NCI-H1436 (cell line): ENCODE measurements around the gene HTR6.

Experiments used
- DNase-seq: peaks from one replicate; lab custom pipeline; 2025; lab: John Stamatoyannopoulos, UW

Gene HTR6

GRCh38 chr1:19720973-19721372, 56.3 kb downstream of the HTR6 start:
- DNase-seq = no peak

GRCh38 chr1:19723874-19724273, 59.2 kb downstream of the HTR6 start:
- no peak for DNase-seq

- DNase-seq = no peak
Measured at GRCh38 chr1:19725606-19726005, 60.9 kb downstream of the HTR6 start.

- DNase-seq = no peak
Measured at GRCh38 chr1:19728413-19729145, 63.9 kb downstream of the HTR6 start.

GRCh38 chr1:19730232-19730631, 65.6 kb downstream of the HTR6 start:
- DNase-seq = no peak
